Occipital lobe (tissue), 2 donors: Measurements from ENCODE around the gene SOX18. TPM values are rescaled to one million over a fixed set of nuclear protein-coding genes. Genes with fewer than 3 reads are reported as not detected.
A peak's percentile ranks its signal among the peaks of the same experiment; 100 is the strongest.

Experiments used
- DNase-seq: peaks from one replicate; lab custom pipeline; 2025; lab: John Stamatoyannopoulos, UW
- total RNA-seq: library from RNA; depleted of rRNA; stranded (reverse); fragments of >200 nt; gene quantifications from one replicate; pipeline ENCODE4 v1.2.3, GENCODE V29; 2014

Gene SOX18
- total RNA-seq, 1 donor from 2014 or later = 0.31 TPM

- DNase-seq = no peak
These were observed 31.6 kb upstream of the SOX18 start for GRCh38 chr20:64080813-64081623.

- no peak for DNase-seq
These were observed 30.8 kb upstream of the SOX18 start, which contains the start of gene OPRL1 for GRCh38 chr20:64080013-64080812. Gene OPRL1, plus strand, starts transcription at chr20:64080082. Its CDS starts 12,639 bp downstream, at chr20:64092721.

- DNase-seq = peak; percentile 28
These were observed 30.0 kb upstream of the SOX18 start, which contains the start of gene RGS19 for GRCh38 chr20:64079273-64080012. Gene RGS19, minus strand, starts transcription at chr20:64079518. Its CDS starts 2,632 bp downstream, at chr20:64076886.

- DNase-seq = no peak
These were observed 29.5 kb upstream of the SOX18 start for GRCh38 chr20:64078934-64079272.

- DNase-seq = no peak
These were observed 28.6 kb upstream of the SOX18 start for GRCh38 chr20:64077876-64078551.

- no peak for DNase-seq
These were observed 28.1 kb upstream of the SOX18 start for GRCh38 chr20:64077541-64077875.

GRCh38 chr20:64077094-64077493, 27.7 kb upstream of the SOX18 start:
- no peak for DNase-seq

GRCh38 chr20:64076061-64076997, 26.9 kb upstream of the SOX18 start:
- DNase-seq = no peak

- no peak for DNase-seq
These were observed 26.1 kb upstream of the SOX18 start for GRCh38 chr20:64075556-64075955.

- DNase-seq = no peak
These were observed 25.5 kb upstream of the SOX18 start for GRCh38 chr20:64074963-64075362.

- DNase-seq = no peak
These were observed 24.8 kb upstream of the SOX18 start for GRCh38 chr20:64074184-64074789.

- DNase-seq = no peak
These were observed 24.2 kb upstream of the SOX18 start for GRCh38 chr20:64073476-64074183.

GRCh38 chr20:64072498-64073063, 23.1 kb upstream of the SOX18 start:
- DNase-seq = no peak

- no peak for DNase-seq
These were observed 22.2 kb upstream of the SOX18 start for GRCh38 chr20:64071341-64072332.

GRCh38 chr20:64070244-64070993, 21.0 kb upstream of the SOX18 start:
- DNase-seq = no peak

- DNase-seq = no peak
These were observed 20.3 kb upstream of the SOX18 start for GRCh38 chr20:64069614-64070243.
